ENCODE data around the gene ARMH2. TPM values are rescaled to one million over a fixed set of nuclear protein-coding genes. Genes with fewer than 3 reads are reported as not detected.

The ARMH2 gene
- total RNA-seq, 1 experiment from 2014 or later: not detected

- Histone ChIP-seq H3K18ac (ENCODE audit: insufficient read length, low read depth, low read length) (no peak overlapping the region), H2BK5ac (ENCODE audit: insufficient read length, low read length) (no peak overlapping the region), H2BK20ac (ENCODE audit: low read depth, low read length, poor library complexity, severe bottlenecking) (no peak overlapping the region), H4K8ac (replicated peaks; ENCODE audit: insufficient read length, low read depth, low read length) (no peak overlapping the region), H3K79me1 (ENCODE audit: insufficient read depth, low read depth, low read length, poor library complexity, severe bottlenecking) (no peaks in the 10 kb centered on the region), H4K91ac (ENCODE audit: insufficient read length, low read depth, low read length) (no peak overlapping the region), H2BK12ac (ENCODE audit: insufficient read length, low read depth, low read length) (no peak overlapping the region), H3K27me3 (ENCODE audit: insufficient read depth, low read length) (no peaks in the 10 kb centered on the region), H3K23ac (ENCODE audit: insufficient read length, low read depth, low read length) (no peak overlapping the region), H3K14ac (ENCODE audit: insufficient read depth, low read length) (no peak overlapping the region), H3K4me2 (ENCODE audit: insufficient read depth, insufficient read length, low read length) (no peak overlapping the region), H2AFZ (ENCODE audit: low read length) (no peak overlapping the region), H3K23me2 (ENCODE audit: insufficient read length, low read depth, low read length, poor library complexity, severe bottlenecking) (no peaks in the 10 kb centered on the region), H3K79me2 (ENCODE audit: insufficient read depth, low read length) (no peaks in the 10 kb centered on the region), H3K4me1 (ENCODE audit: insufficient read depth, low read length) (no peaks in the 10 kb centered on the region), H2AK5ac (ENCODE audit: insufficient read length, low read length) (no peak overlapping the region), H4K20me1 (ENCODE audit: control insufficient read depth, insufficient read depth, insufficient read length) (no peaks in the 10 kb centered on the region), H2BK15ac (ENCODE audit: low read depth, low read length) (no peak overlapping the region), H2BK120ac (ENCODE audit: low read depth, low read length, poor library complexity, severe bottlenecking) (no peak overlapping the region), H3K27ac (ENCODE audit: insufficient read length, low read depth, low read length) (no peak overlapping the region), H3K56ac (ENCODE audit: insufficient read length, low read depth, low read length) (no peak overlapping the region), H3T11ph (ENCODE audit: low read length) (no peak overlapping the region), H3K9me3 (ENCODE audit: control insufficient read depth, low read depth, low read length) (no peaks in the 10 kb centered on the region), H4K5ac (ENCODE audit: insufficient read length, low read depth, low read length) (no peak overlapping the region), H3K4ac (ENCODE audit: low read depth, low read length) (no peak overlapping the region), H3K9ac (ENCODE audit: extremely low read depth, insufficient read length, low read length) (no peak overlapping the region)
- Mint-ChIP-seq H3K27ac (peak overlapping the region in 2 of 3 experiments; percentile 64 to 88; a peak in 1 of 7 replicates), H3K4me3 (no peak overlapping the region), H3K9me3 (no peaks in the 10 kb centered on the region), H3K27me3 (ENCODE audit: low read depth) (no peaks in the 10 kb centered on the region), H3K36me3 (ENCODE audit: insufficient read depth in 1 of 3, low read depth in 3 of 3) (peaks cover 0 to 9% (median 4%) of the 10 kb centered on the region in 3 experiments; a peak in 2 of 7 replicates), H3K4me1 (peaks cover 23 to 36% of the 10 kb centered on the region in 2 experiments)
- TF ChIP-seq CTCF (conservative IDR thresholded peaks at IDR 0.05): no peak
- no CpG with 5 or more reads among the region's 8 CpGs for WGBS (ENCODE audit: extremely low coverage, insufficient read length, low lambda C conversion rate)
- DNase-seq: no peak
Measured at GRCh38 chr6:24827970-24828369, 29.3 kb upstream of the ARMH2 start.
